HEK293T (cell line): Measurements from ENCODE around the gene APCDD1.

Experiments
- ARNT ChIP-seq: fragments of 450-650 bp; IDR thresholded peaks from 2 replicates; pipeline ENCODE4 v1.6.1; 2017; ENCODE audit warnings: mild to moderate bottlenecking
- BHLHE40 ChIP-seq: fragments of 450-650 bp; IDR thresholded peaks from 2 replicates; pipeline ENCODE4 v1.6.1; 2016; ENCODE audit warnings: mild to moderate bottlenecking, moderate library complexity, borderline replicate concordance
- FOXA1 ChIP-seq: fragments of 450-650 bp; IDR thresholded peaks from 2 replicates; pipeline ENCODE4 v1.6.1; 2016; ENCODE audit warnings: mild to moderate bottlenecking
- FOXM1 ChIP-seq: fragments of 450-650 bp; IDR thresholded peaks from 2 replicates; pipeline ENCODE4 v1.6.1; 2017; ENCODE audit warnings: mild to moderate bottlenecking, borderline replicate concordance
- HDGF ChIP-seq: fragments of 450-650 bp; IDR thresholded peaks from 2 replicates; pipeline ENCODE4 v1.6.1; 2017; ENCODE audit warnings: antibody characterized with exemption, borderline replicate concordance
- LEF1 ChIP-seq: fragments of 450-650 bp; IDR thresholded peaks from 2 replicates; pipeline ENCODE4 v1.6.1; 2017; ENCODE audit warnings: mild to moderate bottlenecking, borderline replicate concordance
- NFRKB ChIP-seq: fragments of 450-650 bp; IDR thresholded peaks from 2 replicates; pipeline ENCODE4 v1.6.1; 2016; ENCODE audit warnings: mild to moderate bottlenecking, moderate library complexity
- SP1 ChIP-seq: fragments of 450-650 bp; IDR thresholded peaks from 2 replicates; pipeline ENCODE4 v1.6.1; 2017
- SUZ12 ChIP-seq: fragments of 450-650 bp; IDR thresholded peaks from 2 replicates; pipeline ENCODE4 v1.6.1; 2016; ENCODE audit warnings: mild to moderate bottlenecking
- TF ChIP-seq, protein P1 (sequence below): fragments of 450-650 bp; IDR thresholded peaks from 2 replicates; pipeline ENCODE4 v1.6.1; 2016

GRCh38 chr18:10456718-10457117, 2.3 kb downstream of the APCDD1 start:
- TF ChIP-seq BHLHE40, result no peak
- TF ChIP-seq SP1, result no peak
- no peak for TF ChIP-seq FOXA1
- TF ChIP-seq SUZ12, result no peak
- TF ChIP-seq NFRKB, result no peak
- no peak for TF ChIP-seq FOXM1
- no peak for TF ChIP-seq ARNT
- TF ChIP-seq, protein P1, sequence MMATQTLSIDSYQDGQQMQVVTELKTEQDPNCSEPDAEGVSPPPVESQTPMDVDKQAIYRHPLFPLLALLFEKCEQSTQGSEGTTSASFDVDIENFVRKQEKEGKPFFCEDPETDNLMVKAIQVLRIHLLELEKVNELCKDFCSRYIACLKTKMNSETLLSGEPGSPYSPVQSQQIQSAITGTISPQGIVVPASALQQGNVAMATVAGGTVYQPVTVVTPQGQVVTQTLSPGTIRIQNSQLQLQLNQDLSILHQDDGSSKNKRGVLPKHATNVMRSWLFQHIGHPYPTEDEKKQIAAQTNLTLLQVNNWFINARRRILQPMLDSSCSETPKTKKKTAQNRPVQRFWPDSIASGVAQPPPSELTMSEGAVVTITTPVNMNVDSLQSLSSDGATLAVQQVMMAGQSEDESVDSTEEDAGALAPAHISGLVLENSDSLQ, result no peak
- TF ChIP-seq LEF1, result no peak
- no peak for TF ChIP-seq HDGF
